ENCODE measurements around the gene ZC3H18. TPM values are rescaled to one million over a fixed set of nuclear protein-coding genes. Genes with fewer than 3 reads are reported as not detected.

Gene ZC3H18
- 10 to 100 TPM; 31.0 to 47.2 (median 38.7) TPM for polyA plus RNA-seq (ENCODE audit: insufficient read depth in 1 of 5, insufficient read length in 5 of 5, low replicate concordance in 1 of 5)
- long read RNA-seq, donor 1, partial matches to known transcripts = 19 of 24 reads
- long read RNA-seq, donor 1, other reads (novel, unspliced or antisense) = 0 of 24 reads
- long read RNA-seq, donor 2, partial matches to known transcripts = 0 of 1 reads
- long read RNA-seq, donor 2, other reads (novel, unspliced or antisense) = 0 of 1 reads
- long read RNA-seq, donor 3, partial matches to known transcripts = 5 of 9 reads
- long read RNA-seq, donor 3, other reads (novel, unspliced or antisense) = 0 of 9 reads
- long read RNA-seq, donor 4, partial matches to known transcripts = 15 of 18 reads
- long read RNA-seq, donor 4, other reads (novel, unspliced or antisense) = 0 of 18 reads
- long read RNA-seq, donor 5, partial matches to known transcripts = 7 of 10 reads
- long read RNA-seq, donor 5, other reads (novel, unspliced or antisense) = 0 of 10 reads
- long read RNA-seq, donor 6, partial matches to known transcripts = 16 of 24 reads
- long read RNA-seq, donor 6, other reads (novel, unspliced or antisense) = 0 of 24 reads
- long read RNA-seq, donor 7, partial matches to known transcripts = 632 of 657 reads
- long read RNA-seq, donor 7, other reads (novel, unspliced or antisense) = 19 of 657 reads
- long read RNA-seq, donor 8, partial matches to known transcripts = 140 of 141 reads
- long read RNA-seq, donor 8, other reads (novel, unspliced or antisense) = 0 of 141 reads

- DNase-seq = peak; percentile 98
These were observed at the start of gene ZC3H18 for GRCh38 chr16:88569985-88570690. TSS of gene ZC3H18 (plus strand) at chr16:88570403. CDS start at chr16:88577124, 6,721 bp downstream.

DNA sequence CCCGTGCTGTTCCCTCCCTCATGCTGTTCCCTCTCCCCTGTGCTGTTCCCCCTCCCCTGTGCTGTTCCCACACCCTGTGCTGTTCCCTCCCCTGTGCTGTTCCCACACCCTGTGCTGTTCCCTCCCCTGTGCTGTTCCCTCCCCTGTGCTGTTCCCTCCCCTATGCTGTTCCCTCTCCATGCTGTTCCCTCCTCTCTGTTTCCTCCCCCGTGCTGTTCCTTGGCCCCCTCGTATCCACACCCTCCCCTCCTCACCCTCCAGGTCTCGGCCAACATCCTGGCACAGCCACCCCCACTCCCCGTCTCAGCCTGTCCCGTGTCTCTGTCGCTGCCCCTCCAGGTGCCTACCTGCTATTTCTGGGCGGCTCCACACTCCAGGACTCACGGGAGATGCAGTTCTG lies 48.5 kb upstream of the ZC3H18 start:
- DNase-seq = no peak

GRCh38 chr16:88522276-88522949 lies 47.8 kb upstream of the ZC3H18 start:
- DNase-seq = no peak

- DNase-seq = no peak
These were observed 46.7 kb upstream of the ZC3H18 start for GRCh38 chr16:88523309-88524161.

DNA sequence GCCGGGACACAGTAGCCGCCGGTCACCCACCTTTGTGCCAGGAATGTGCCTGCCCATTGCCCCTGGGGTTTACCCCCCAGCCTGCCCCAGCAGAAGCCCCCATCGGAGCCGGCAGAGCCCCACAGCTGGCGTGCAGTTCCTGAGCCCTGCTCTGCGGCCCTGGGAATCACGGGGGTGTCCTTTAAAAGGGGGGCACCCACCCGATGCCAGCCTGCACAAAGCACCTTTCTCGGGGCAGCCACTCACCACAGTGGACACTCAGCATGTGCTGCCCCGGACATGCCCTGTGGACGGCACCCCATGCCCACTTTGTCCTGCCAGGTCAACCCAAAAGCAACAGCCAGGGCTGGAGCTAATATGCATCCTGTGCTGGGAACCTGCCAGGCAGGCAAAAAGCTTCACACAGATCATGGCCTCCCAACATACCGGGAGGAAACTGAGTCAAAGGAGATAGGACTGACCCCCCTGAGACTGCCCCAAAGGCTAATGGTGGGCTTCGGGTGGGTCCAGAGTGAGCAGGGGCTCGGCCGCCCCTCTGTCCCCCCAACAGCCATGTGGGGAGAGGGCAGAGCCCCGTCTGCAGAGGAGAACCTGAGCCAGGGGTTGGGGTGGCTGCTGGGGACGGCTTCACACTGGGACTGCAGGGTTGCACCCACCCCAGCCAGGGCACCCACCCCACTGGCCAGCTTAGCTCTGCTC lies 45.8 kb upstream of the ZC3H18 start:
- DNase-seq = no peak

- no peak for DNase-seq
These were observed 45.1 kb upstream of the ZC3H18 start for GRCh38 chr16:88524973-88525662.

DNA sequence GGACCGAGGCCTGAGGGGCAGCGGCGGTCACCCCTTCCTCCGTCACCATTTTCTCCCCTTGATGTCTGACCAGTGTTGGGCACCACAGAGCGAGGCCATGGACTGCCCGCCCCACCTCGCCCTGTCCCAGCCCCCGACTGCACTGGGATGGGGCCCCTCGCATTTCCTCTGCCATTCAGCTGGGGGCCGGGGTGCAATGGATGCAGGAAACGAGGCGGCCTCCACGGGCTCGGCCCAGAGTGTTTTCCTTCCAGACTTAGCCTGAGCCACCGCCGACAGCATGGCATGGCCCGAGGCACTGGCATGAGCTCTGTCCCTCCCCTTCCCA lies 44.6 kb upstream of the ZC3H18 start:
- no peak for DNase-seq

DNA sequence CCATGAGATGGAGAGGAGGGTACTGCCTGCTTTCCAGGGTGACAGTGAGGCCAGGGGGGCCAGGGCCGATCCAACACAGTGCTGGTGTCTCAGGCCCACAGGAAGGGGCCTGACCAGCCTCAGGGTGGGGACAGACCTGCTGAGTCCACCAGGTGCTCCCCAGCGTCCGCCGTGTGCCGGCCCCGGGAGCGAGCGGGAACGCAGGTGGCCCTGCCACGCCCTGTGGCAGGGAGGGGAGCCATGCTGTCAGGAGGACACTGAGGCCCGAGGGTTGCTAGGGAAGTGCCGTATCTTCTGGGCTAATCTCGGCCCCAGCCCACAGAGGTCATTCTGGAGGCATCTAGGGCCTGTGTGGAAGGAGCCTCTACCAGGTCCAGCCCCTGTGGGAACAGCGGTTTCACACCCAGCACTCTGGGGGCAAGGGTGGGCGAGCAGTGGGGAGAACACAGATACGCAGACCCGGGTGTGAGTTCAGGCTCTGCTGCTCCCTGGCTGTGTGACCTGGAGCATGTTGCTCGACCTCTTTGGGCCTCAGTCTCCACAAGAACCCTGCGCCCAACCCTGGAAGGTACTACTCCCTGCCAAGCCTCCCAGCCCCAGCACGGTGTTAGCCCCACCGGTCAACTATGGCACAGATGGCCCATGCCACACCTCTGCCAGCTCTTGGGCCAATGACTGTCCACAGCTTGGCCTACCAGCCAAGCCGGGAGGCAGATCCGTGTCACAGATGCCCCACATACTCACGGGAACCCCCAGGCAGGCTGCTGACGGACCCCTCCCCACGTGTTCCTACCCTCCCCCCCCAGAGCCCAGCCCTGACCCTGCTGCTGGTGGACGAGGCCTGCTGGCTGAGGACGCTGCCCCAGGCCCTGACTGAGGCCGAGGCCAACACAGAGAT lies 43.9 kb upstream of the ZC3H18 start:
- DNase-seq = no peak

- no peak for DNase-seq
These were observed 43.4 kb upstream of the ZC3H18 start for GRCh38 chr16:88526906-88527185.

DNA sequence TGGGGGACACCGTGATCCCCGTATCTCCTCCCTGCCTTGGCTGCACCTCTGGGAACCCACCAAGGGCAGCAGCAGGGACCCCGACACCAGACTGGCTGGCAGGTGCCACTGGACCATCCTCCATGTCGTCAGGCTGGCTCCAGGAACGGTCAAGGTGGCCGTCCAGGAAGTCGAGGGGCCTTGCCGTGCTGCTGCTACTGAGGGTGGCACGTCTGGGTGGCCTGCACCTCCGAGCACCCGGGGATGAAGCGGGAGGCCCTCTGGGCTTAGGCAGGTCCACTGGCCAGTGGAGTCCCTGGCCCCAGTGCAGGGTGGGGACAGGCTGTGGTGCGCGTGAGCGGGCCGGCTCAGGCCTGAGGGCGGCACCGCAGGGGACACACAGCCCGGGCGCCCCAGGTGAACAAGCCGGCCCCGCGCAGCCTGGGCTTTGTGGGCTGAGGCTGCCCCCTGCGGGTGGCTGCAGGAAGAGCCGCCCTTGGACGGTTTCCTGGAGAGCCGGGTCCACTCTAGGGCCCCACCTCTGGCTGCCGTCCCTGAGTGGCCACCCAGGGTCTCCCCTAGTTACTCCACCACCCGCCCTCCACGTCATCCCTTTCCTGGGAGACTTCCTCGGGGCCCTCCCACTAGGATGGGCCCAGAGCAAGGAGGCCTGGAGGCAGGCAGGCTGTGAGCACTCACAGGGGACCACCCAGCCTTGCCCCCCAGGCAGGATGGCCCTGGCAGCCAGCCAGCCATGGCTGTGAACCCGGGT lies 42.8 kb upstream of the ZC3H18 start:
- peak; percentile 58 to 74 for DNase-seq

- no peak for DNase-seq
These were observed 42.1 kb upstream of the ZC3H18 start for GRCh38 chr16:88527937-88528743.

DNA sequence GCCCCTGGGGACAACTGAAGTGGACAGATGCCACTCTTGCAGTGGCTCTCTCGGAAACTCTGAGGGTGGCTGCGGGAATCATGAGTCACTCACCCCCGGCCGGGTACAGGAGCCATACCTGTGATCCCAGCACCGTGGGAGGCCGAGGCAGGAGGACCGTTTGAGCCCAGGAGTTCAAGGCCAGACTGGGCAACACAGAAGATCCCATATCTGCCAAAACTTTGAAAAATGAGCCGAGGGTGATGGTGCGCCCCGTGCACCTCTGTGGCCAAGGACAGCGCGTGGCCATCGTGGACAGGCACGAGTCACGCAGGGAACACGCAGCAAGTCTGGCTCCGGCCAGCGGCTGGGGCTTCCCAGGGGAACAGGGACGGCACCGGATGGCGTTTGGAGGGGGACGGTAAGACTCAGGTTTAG lies 41.3 kb upstream of the ZC3H18 start:
- DNase-seq = no peak

- DNase-seq = no peak
These were observed 40.6 kb upstream of the ZC3H18 start for GRCh38 chr16:88529596-88529995.

DNA sequence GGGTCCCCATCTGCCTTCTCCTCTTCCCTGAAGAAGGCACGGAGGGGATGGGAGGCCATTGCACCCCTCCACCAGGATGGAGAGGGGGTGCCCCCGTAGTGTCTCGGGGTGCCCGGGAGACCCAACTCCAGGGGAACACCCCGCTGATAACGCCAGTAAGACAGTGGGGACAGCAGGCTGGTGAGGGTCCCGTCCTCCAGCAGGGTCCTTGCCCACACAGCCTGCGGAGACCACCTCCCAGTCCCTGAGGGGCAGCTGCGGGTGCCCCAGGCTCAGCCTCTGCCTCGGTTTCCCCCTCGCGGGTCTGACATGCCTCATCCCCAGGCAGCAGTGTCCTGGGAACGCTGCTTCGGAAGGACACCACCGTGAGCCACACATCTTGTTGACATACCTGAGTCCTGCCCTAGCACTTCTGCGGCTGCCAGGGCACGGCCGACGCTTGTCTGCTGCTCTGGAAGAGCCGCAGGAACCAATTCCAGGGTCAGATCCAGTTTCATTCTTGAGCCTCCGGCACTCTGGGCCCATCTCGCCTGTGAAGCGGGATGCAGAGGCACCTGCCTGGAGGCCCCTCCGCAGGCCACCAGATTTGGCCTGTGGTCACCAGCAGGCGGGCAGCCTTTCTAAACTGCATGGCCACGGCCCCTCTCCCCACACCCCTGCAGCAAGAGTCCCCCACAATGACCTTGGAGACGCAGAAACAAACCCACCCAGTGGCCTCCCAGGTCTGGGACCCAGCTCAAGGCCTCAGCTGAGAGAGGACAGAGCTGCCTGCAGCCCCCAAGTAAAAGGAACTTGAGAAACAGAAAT lies 39.9 kb upstream of the ZC3H18 start:
- no peak for DNase-seq

DNA sequence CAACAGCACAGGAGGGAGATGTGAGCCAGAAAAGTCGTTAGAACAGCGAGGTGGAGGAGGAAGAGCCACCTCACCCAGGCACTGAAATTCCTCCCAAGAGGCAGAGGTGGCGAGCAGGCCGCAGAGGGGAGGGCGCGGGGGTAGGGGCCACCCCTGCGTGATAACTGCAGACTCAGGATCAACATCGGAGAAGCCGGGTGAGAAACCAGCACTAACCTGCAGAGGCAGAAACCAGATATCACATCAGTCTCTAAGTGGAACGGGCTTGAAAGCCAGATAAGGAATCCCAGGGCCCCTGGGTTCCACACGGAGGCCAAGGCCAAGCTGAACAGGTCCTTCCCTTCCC lies 39.4 kb upstream of the ZC3H18 start:
- no peak for DNase-seq

- DNase-seq = no peak
These were observed 38.9 kb upstream of the ZC3H18 start for GRCh38 chr16:88531346-88531745.
